DND-41 (cell line): ENCODE measurements around the gene TSEN2.

Source experiments
- EZH2 ChIP-seq: IDR thresholded peaks from 3 replicates; pipeline ENCODE4 v1.6.1; 2012; ENCODE audit warnings: borderline replicate concordance, low read depth, mild to moderate bottlenecking, moderate library complexity, low read length, inconsistent platforms; ENCODE audit not compliant: severe bottlenecking
- TF ChIP-seq, protein P1 (sequence below): IDR thresholded peaks from 2 replicates; pipeline ENCODE4 v1.5.1; 2012; ENCODE audit warnings: borderline replicate concordance, low read length, moderate library complexity, mild to moderate bottlenecking; ENCODE audit not compliant: poor library complexity, severe bottlenecking; ENCODE audit errors: extremely low read depth

DNA sequence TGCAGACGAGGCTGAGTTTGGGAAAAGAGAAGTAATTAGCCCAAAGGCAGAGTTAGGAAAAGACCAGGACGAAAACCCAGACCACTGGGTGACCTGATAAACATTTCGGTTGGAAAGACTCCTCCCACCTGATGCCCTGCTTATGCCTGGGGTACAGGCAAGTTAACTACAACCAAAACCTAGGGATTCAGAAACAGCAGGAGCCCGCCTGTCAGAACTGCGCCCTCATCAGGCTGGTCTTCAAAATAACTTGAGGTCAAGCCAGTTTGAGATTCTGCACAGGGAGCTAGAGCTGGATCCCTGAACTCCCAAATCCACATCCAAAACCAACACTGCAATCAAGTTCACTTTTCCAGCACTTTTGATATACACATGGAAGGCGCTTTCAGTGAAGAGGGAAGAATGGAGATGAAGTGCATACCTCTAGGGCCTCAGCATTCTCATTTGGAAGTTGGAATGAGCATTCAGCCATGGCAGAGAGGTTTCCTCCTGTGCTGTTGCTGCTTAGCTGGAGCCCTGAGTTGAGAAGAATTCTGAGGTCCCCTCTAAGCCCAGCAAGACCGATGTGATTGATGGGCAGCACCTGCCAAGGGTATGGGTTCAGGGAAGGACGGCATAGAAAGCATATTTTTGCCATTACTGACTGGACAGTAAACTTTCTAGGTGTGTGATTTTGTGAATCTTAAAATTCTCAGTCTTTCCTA is 11.6 kb downstream of the TSEN2 start:
- TF ChIP-seq, protein P1, sequence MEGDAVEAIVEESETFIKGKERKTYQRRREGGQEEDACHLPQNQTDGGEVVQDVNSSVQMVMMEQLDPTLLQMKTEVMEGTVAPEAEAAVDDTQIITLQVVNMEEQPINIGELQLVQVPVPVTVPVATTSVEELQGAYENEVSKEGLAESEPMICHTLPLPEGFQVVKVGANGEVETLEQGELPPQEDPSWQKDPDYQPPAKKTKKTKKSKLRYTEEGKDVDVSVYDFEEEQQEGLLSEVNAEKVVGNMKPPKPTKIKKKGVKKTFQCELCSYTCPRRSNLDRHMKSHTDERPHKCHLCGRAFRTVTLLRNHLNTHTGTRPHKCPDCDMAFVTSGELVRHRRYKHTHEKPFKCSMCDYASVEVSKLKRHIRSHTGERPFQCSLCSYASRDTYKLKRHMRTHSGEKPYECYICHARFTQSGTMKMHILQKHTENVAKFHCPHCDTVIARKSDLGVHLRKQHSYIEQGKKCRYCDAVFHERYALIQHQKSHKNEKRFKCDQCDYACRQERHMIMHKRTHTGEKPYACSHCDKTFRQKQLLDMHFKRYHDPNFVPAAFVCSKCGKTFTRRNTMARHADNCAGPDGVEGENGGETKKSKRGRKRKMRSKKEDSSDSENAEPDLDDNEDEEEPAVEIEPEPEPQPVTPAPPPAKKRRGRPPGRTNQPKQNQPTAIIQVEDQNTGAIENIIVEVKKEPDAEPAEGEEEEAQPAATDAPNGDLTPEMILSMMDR, result peak; percentile 32
- no peak for TF ChIP-seq EZH2
